SK-N-SH (cell line): ENCODE measurements around the gene KCNIP4.

ENCODE experiments used
- GABPA ChIP-seq: IDR thresholded peaks from 2 replicates; pipeline ENCODE4 v1.4.0; 2012; ENCODE audit warnings: low read depth, mild to moderate bottlenecking
- JUND ChIP-seq: IDR thresholded peaks from 2 replicates; pipeline ENCODE4 v1.4.0; 2012
- POLR2AphosphoS5 ChIP-seq: IDR thresholded peaks from 2 replicates; pipeline ENCODE4 v1.6.1; 2012; ENCODE audit warnings: low read depth, low read length
- RCOR1 ChIP-seq: fragments of 150-350 bp; IDR thresholded peaks from 2 replicates; pipeline ENCODE4 v1.6.1; 2017; ENCODE audit warnings: antibody characterized with exemption, low read length
- YY1 ChIP-seq: IDR thresholded peaks from 2 replicates; pipeline ENCODE4 v1.4.0; 2012; ENCODE audit warnings: low read depth, mild to moderate bottlenecking
- TF ChIP-seq, protein P1 (sequence below): fragments of 200-600 bp; sonication (generic); IDR thresholded peaks from 2 replicates; pipeline ENCODE4 v1.6.1; 2017; ENCODE audit warnings: antibody characterized with exemption, mild to moderate bottlenecking, moderate library complexity
- TF ChIP-seq, protein P2 (sequence below): IDR thresholded peaks from 2 replicates; pipeline ENCODE4 v1.4.0; 2012; ENCODE audit warnings: low read depth, borderline replicate concordance

DNA sequence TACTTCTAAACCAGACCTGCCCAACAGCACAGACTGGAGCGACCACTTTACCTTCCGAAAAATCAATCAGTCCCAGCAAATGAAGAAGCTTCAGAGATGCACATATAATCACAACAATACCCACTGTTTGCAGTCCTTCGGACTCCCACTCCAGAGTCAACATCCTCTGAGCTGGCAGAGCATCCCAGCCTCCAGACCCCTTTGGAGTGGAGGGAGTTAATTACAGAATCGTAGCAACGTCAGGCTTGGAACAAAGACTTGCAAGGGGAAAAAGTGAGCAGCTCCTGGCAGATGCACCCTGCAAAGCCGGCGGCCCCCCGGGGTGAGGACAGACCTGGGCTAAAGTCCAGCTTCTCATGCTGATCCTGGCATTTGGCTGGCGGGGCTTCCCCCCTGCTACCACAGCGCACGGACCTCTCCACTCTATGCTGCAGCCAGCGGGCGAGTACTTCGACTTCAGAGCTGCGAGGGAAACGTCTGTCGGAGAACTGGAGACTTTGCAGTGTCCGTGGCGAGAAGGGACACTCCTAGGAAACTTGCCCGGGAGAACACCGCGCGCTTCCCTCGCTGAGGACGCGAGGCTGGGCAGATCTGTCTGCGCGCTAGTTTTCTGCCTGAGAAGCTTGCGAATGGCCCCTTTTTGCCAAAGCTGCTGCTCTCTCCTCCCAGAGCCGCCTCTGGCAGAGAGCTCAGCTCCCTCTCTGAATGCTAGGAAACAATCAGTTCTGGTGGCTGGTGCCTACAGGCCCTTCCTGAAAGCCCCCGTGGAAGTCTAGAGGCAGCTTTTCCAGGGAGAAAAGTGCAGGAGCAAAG lies 964.6 kb downstream of the KCNIP4 start:
- TF ChIP-seq, protein P1, sequence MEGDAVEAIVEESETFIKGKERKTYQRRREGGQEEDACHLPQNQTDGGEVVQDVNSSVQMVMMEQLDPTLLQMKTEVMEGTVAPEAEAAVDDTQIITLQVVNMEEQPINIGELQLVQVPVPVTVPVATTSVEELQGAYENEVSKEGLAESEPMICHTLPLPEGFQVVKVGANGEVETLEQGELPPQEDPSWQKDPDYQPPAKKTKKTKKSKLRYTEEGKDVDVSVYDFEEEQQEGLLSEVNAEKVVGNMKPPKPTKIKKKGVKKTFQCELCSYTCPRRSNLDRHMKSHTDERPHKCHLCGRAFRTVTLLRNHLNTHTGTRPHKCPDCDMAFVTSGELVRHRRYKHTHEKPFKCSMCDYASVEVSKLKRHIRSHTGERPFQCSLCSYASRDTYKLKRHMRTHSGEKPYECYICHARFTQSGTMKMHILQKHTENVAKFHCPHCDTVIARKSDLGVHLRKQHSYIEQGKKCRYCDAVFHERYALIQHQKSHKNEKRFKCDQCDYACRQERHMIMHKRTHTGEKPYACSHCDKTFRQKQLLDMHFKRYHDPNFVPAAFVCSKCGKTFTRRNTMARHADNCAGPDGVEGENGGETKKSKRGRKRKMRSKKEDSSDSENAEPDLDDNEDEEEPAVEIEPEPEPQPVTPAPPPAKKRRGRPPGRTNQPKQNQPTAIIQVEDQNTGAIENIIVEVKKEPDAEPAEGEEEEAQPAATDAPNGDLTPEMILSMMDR: no peak
- TF ChIP-seq GABPA (no peak), POLR2AphosphoS5 (no peak), JUND (no peak), RCOR1 (no peak), YY1 (no peak)
- TF ChIP-seq, protein P2, sequence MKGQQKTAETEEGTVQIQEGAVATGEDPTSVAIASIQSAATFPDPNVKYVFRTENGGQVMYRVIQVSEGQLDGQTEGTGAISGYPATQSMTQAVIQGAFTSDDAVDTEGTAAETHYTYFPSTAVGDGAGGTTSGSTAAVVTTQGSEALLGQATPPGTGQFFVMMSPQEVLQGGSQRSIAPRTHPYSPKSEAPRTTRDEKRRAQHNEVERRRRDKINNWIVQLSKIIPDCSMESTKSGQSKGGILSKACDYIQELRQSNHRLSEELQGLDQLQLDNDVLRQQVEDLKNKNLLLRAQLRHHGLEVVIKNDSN: no peak
